GM13976 (cell line): Measurements from ENCODE around the gene IKBKG.
A peak's percentile ranks its signal among the peaks of the same experiment; 100 is the strongest.

ENCODE experiments used
- DNase-seq: peaks from one replicate; pipeline ENCODE4 v3.0.0; 2012; ENCODE audit warnings: low spot score
- CTCF ChIP-seq: IDR thresholded peaks from 2 replicates; pipeline ENCODE4 v1.5.1; 2012; ENCODE audit warnings: borderline replicate concordance, mild to moderate bottlenecking; ENCODE audit not compliant: insufficient read depth; ENCODE audit errors: extremely low read depth, missing control alignments, control extremely low read depth
- in situ Hi-C: fragments of 300-500 bp; cut with MboI; formaldehyde crosslinking; loops from one replicate; pipeline ENCODE4 v1.12.0; 2022; ENCODE audit warnings: low sequenced_read_pairs, mixed read lengths, inconsistent platforms; ENCODE audit not compliant: unreplicated experiment

Gene IKBKG

DNA sequence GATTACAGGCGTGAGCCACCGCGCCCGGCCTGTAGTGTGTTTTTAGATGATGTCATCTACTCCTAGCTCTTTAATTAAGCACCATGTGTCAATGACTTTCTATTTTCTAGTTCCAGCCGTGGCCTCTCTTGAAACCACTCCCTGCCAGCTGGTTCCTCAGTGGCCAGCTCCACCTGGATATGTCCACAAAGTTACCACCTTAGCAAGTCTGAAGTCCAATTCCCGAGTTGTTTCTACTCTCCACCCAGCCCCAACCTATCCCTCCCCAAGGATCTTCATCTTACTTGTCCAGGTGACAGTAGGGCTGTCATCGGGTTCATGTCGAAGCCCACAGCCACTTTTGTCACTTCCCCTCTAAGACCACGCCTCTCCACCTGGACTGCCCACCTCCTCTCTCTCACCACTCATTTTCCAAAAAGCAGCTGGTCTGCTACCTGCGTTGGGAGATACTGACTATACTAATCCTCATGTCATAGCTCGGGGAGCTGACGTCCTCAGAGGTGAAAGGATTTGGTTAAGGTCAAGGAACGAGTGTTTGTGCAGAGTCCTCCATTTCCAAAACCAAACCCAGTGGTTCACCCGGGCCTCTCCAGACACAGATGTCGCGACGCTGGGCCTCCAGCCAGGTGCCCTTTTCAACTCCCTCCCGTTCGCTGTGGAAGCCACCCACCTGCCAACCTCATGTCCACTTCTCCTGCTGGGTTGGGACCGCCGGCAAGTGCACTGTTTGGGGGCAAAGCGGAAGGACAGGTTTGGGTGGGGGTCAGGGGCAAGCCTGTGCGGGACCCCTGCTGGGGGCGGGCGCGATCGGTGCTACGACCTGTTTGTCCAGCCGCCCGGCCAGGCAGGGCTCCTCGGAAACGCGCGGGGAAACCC, 32.1 kb upstream of the IKBKG start:
- in situ Hi-C loops, result no loop called here
- DNase-seq, result no peak
- no peak for TF ChIP-seq CTCF

- peak; percentile 92 for DNase-seq
- in situ Hi-C loops, result no loop called here
Observed at GRCh38 chrX:154515966-154516655, 31.3 kb upstream of the IKBKG start, which contains the start of gene FAM3A. TSS of gene FAM3A (minus strand) at chrX:154516232. CDS start at chrX:154515772, 460 bp downstream.

DNA sequence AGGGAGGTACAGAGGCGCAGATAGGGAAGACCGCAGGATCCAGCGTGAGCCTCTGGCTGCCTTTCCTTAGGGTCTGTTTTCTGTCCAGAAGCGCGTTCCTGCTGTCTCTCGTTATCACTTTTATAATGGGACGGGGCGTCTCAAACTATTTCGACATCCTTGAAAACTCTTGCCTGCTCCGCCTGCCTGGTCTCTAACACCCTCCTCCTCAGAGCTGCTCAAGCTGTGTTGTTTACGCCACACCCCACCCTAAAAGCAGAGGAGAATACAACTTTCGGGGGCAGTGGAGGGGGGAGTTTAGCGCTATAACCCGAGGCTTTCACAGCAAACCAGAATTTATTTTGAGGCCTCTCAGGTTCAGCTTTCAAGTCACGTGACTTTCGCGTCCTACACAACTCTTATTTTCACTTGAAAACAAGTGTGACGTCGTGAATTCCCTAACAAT, 30.7 kb upstream of the IKBKG start:
- TF ChIP-seq CTCF, result no peak
- no peak for DNase-seq
- in situ Hi-C loops, result no loop called here

More at GRCh38 chrX:154515966-154516655, 31.3 kb upstream of the IKBKG start, which contains the start of gene FAM3A:
- no peak for TF ChIP-seq CTCF

DNA sequence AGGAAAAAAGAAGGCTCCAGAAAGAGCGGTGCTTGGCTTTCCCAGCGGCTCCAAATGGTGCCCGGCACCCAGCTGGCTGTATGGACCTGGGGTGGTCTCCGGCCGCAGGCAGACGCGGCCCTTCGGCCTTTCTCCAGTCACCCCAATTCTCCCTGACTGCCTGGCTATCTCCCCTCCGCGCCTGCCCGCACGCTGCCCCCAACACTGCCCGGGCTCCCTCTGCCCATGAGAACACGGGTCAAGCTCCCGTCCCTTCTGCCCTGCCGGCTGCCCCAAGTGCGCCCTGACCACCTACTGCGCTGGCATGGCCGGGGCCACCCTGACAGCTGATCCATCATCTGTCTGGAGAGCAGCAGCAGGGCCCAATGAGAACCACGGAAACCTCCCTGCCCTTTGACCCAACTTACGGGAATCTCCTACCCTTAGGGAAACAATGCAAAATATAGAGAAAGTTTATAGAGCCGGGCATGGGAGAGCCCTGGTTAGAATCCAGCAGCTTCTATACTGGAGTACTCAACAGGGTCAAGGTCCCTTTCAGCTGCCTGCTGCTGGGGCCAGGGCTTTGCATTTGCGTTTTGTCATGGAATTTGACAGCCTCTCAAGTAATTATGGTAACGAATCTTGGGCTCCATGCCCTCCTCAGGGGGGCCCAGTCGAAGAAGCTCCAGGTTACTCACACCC, 30.2 kb upstream of the IKBKG start:
- TF ChIP-seq CTCF, result no peak
- DNase-seq, result no peak
- in situ Hi-C loops, result no loop called here

- DNase-seq, result no peak
- in situ Hi-C loops, result no loop called here
- TF ChIP-seq CTCF, result no peak
Observed at GRCh38 chrX:154519389-154519788, 28.0 kb upstream of the IKBKG start.
